Stimulated activated CD8-positive, alpha-beta memory T cell treated with anti-CD3 and anti-CD28 coated beads, Interleukin-4, amount 100 ng/mL, for 4 hours (primary cell): ENCODE data around the gene APCDD1L.
"Not testable (repeated sequence)": the region's sequence is repeated elsewhere in the genome, so short reads cannot be mapped to it uniquely, and the experiment has no call there.

Experiments used
- DNase-seq, 2 donors: peaks; one replicate each; pipeline ENCODE4 v3.0.0-alpha.2; 2020; ENCODE audit warnings: low read depth in 2 of 2, low spot score in 1 of 2

The APCDD1L gene

DNA sequence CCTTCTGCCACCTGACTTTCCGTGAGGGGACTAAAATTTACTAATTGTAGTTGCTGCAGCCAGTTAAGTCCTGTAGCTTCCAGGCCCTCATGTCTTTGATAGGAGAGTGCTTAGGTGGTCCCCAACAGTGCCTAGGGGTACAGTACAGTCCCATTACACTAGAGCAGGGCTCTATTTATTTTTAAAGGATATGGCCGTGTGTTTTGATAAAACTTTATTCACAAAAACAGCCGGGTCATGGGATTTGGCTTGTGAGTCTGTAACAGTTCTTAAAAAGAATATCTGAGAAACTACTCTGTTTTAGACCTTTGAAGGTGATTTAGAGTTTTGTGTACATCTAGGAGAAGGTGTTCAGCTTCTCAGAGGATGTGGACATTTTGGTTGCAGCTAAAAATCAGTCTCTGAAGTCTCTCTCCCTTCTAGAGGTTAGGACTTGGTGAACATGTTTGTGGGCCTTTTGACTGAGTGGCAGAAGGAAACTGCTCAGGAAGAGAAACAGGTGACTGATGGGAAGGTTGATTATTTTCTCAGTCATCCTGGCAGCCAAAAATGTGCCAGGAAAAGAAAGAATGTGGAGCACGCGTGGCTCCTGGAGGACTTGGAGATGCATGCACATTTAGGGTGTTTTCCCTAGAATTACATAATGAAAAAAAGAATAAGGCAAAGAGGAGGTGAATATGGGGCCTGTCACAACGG lies 68.8 kb downstream of the APCDD1L start:
- DNase-seq: no peak

DNA sequence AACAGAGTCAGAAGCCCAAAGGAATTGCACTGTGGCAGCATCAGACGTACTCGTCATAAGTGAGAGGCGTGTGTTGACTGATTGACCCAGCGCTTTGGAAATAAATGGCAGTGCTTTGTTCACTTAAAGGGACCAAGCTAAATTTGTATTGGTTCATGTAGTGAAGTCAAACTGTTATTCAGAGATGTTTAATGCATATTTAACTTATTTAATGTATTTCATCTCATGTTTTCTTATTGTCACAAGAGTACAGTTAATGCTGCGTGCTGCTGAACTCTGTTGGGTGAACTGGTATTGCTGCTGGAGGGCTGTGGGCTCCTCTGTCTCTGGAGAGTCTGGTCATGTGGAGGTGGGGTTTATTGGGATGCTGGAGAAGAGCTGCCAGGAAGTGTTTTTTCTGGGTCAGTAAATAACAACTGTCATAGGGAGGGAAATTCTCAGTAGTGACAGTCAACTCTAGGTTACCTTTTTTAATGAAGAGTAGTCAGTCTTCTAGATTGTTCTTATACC lies 70.4 kb downstream of the APCDD1L start:
- no peak for DNase-seq

DNA sequence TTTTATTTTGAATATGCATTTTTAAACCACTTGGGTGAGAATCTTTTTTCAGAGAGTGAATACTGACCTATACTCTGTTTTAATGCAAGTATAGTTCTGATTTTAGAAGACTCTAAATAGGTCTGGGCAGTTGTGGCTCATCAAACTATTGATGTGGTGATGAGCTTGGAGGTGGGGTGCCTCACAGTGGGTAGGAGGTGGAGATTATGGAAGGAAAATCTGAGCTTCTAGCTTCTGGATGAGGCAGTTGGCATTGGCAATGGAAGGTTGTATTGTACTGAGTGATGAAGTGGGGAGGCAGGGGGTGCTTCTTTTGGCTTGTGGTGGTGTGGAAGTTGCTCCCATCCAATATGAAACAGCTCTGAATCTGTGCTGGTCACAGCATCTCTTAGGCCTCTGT lies 73.5 kb downstream of the APCDD1L start:
- DNase-seq: no peak

DNA sequence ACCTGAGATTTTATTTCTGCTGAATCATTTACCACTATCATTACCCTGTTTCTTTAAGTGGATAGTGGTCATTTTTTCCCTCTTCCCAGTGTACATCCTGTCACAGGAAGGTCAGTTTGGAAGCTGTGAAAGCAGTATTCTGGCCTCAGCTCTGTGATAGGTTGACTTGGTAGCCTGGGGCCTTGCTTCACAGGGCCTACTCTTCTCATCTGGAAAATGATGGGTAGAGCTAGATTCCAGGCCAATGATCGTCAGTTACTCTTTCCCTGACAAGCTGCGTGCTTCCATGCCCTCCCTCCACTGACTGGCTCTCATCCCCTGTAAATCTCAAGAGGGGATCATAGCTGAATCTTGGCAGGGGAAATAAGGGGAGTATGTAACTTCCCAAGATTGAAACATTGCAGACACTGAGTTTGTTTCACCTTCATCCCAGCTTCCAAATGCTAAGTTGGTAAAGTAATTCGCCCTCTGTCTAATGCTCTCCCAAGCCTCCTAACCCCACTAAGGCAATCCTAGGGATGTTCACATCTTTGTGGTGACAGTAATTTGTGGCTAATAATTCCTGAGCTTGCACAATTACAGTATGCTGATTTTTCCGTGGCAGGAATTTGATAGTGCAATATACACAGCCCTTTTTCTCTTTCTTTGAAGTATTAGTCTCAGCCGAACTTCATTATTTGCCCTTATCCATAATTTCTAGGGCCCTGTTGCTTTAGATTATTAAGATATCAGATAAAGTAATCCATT lies 75.0 kb downstream of the APCDD1L start:
- DNase-seq: no peak

DNA sequence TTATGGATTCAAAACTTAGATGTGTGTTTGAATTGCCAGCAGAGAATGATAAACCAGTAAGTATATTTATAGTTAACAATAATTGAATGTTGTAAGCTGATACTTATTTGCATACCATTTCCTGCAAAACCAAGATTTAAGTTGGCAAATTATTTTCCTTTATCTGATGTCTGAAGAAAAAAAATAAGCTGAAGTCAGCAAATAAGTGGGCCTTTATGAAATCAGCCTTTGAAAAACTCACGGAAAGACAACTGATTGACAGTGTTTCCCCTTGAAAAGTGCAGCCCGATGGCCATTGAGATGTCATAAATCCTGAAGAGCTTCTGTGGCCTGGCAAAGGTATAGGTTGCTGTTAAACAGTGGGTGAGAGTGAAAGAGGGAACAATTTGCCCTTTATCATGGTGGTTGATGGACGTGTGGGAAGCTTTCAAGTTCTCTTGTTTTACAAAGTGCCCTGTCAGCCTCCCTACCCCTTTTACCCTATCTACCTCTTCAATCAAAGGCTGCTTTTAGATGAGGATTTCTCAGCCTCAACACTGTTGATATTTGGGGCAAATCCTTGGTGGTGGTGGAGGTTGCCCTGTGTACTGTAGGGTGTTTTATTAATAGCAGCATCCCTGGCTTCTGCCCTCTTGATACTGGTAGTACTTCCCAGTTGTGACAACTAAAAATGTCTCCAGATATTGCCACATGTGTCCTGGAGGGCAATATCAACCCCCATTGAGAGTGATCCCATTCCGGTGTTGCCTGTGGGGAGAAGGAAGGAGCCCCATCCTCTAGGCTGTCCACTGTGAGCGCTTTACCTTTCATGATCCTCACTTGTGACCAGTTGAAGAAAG lies 76.0 kb downstream of the APCDD1L start:
- no peak for DNase-seq

DNA sequence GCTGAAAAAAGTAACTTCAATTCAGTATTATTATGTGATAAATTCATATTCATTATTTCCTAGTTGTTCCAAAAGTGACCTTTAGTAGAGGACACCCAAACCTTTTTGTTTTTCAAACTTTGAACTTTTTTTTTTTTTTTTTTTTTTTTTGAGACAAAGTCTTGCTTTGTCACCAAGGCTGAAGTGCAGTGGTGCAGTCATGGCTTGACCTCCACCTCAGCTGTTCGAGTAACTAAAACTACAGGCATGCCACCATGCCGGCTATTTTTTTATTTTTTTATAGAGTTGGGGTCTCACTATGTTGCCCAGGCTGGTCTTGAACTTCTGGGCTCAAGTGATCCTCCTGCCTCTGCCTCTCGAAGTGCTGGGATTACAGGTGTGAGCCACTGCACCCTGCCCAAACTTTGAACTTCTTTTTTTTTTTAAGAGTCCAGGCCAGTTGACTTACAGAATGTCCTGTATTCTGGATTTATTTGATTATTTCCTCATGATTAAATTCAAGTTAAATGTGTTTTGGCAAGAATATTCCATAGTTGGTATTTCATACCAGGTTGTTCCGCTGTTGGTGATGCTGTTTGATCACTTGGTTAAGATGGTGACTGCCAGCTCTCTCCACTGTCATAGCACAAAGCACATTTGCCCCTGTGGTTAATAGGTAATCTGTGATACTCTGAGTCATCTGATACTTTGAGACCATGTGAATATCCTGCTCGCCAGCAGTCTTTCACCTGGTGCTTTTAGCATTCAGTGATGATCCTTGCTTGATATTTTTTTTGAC lies 78.1 kb downstream of the APCDD1L start:
- no peak for DNase-seq

DNA sequence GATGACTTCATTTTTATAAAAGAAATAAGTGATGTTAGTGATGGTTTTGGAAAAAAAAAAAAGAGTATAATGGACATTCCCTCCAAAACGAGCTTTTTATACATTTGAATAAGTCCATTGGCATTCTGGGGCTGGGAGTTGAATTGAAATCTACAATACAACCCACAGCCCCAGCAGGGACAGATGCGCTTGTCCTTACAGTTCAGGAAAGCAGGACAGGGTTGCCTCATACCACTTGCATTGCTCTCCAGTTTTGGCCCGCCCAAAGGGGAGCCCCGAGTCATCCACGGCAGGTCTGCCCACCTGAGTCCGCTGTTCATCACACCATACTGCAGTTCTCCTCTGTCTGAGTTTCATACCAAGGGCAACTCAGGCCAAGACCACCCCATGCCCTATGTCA lies 80.0 kb downstream of the APCDD1L start:
- no peak for DNase-seq

DNA sequence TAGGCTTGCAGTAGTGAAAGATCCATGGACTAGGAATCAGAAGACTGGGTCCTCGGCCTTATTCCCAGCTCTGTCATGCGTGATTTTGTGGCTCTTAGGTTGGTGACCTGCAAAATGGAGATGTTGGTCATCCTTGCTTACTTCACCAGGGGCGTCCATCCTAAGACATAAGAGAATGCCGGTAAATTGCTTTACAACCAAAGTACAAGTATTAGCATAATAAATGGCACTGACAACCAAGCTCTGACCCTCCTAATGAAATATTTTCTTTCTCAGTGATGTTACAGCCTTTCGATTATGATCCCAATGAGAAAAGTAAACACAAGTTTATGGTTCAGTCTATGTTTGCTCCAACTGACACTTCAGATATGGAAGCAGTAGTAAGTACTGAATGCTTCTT lies 80.9 kb downstream of the APCDD1L start:
- DNase-seq: no peak

DNA sequence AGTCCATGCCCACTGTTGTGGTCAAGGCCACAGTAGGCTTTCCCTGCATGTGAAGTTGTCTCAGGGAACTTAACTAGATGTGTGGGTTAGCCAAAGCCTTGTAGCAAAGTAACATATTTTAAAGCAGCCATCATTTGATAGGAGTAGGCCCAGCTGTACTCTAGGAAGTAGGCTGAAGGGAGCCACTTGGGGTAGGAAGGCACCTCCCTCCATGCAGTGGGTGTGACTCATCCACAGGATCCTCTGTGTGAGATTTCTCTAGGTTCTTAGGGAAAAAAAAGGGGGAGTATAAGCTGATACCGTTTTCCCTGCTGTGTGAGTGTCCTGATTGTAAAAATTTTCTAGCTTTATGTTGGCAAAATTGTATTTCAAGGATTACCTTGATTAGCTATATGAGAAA lies 81.4 kb downstream of the APCDD1L start:
- DNase-seq: no peak

DNA sequence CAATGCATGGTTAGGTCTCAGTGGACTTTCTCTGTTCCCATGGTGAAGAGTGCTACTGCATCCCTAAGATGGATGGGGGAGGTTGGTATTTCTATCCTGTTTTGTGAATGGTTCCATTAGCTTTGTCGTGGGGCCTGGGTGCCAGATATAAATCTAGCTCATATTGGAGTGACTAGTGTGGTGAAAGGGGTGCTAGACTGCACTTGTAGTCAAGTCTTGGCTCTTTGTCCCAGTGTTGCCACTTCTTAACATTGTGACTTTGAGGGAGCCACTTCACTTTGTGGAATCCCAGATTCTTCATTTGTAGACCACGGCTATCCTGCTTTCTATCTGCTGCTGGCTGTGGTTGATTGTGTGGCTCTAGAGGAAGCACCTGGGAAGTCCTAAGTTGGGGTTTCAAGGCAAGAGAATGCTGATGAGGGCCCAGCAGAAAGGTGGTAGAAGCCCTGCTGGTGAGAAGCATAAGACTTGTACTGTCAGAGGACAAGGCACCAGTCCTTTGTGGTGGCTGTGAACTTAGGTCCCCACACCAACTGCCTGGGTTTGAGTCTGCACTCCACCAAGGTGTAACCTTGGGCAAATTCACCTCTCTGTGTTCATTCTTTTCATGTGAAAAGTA lies 82.1 kb downstream of the APCDD1L start:
- no peak for DNase-seq

DNA sequence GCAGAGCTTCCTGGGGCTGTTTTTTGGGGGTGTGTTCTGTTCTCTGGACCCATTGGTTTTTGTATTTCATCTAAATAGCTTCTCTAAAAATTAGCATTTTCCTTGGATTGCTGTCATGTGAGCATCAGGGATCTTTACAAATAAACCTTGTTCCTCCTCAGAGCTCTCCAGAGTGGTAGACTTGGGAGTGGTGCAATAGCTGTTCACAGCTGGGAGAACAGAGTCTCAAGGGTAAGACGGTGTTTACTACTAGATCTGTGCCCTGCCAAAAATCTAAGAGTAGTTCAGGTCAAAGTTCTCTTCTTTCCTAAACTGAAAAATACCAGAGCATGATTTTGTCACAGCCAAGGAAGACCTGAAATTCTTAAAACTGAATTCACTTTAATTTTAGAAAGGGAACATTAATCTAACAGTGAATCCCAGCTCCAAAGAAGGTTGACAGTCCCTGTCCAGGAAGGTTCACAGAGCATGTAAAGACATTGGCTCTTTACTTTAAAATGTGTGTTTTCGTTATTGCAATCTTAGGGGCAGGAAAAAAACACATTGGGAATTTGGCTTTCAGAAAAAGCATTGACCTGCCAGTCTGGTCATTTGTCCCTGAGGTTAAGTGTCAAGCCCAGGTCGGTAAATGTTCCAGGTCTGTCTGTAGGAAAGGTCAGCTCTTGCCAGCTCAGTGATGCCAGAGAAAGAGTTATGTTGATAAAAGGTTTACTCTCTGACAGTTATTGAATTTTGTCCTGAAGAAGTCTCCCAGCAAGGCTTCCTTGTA lies 82.8 kb downstream of the APCDD1L start:
- no peak for DNase-seq

DNA sequence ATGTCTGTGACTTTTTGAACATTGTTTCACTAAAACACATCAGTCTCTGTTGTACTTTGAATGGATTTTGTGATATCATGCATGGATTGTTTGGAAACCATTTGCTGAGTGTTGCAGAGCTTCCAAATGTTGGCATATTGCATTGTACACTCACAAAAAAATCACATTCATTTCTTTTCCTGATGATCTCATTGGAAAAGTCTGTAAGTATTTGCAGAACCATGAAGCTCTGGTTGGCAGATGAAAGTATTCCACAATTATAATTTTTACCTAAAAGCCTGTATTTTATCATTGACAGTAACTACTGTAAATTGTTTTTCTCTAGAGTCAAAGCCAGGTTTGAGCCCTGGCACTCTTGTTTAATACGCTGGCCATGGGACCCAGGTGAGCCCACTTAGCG lies 84.1 kb downstream of the APCDD1L start:
- DNase-seq: no peak

DNA sequence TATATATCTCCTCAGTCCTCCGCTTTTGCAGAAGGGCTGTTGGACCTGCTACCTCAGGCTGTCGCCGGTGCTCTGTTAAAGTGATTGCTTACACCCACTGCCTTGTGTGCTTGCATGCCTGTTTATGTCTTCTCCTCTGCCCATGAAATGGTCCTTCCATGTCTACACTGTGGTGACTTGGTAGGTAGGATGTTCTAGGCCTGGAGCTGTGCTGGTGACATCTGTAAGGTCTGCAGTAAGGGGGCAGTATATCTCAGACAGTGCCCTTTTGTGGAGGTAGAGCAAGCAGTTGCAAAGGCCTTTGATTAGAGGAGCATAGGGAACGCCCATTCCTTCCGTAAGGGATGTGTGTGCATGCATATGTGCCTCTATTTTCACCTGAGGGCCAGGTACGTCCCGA lies 85.9 kb downstream of the APCDD1L start:
- DNase-seq: no peak

DNA sequence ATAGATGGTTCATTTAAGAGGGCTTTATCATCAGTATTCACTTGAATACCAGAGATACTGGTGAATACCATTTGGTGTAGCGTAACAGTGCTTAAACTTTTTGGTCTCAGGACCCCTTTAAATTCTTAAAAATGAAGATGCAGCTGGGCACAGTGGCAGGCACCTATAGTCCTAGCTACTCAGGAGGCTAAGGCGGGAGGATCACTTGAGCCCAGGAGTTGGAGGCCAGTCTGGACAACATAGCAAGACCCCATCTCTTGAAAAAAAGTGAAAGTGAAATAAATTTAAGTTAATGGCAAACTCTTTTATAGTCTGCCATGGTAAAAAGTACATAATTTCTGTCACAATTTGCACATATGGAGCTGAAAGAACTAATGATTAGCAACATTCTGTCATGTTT lies 86.8 kb downstream of the APCDD1L start:
- DNase-seq: no peak

DNA sequence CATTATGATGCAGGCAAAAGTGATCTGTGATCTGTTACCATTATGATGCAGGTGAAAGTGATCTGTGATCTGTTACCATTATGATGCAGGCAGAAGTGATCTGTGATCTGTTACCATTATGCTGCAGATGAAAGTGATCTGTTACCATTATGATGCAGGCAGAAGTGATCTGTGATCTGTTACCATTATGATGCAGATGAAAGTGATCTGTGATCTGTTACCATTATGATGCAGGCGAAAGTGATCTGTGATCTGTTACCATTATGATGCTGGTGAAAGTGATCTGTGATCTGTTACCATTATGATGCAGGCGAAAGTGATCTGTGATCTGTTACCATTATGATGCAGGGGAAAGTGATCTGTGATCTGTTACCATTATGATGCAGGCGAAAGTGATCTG lies 87.6 kb downstream of the APCDD1L start:
- not testable (repeated sequence) for DNase-seq

DNA sequence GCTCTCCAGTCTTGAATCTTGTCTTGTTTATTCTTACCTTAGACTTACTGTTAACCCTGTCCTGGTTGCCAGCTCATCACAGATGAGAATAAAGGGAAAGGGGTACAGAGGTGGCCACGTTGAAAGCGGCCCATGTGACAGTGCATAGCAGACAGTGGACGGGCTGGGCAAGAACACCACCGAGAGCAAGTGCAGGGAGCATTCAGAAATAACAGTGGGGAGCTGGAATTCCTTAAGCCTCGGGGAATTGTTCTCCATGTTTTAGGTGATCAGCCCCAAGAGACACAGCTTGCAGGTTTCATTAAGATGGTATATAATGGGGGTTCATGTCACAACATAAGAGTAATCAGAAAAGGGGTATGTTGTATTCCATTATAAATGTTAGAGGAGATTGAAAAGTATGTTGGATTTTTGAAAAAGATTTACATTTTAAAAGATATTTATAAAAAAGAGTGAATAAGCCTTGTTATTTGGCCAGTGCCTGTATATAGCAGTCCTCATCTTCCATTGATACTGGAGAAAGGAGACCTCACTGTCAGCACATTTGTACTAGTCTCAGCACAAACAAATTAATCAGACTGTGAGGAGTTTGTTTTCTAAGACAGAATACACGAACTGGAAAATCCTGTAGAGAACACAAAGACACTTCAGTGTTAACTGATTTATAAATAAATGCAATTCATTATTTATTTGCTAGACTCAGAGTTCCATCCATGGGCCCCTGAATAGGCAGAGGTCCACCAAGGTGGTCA lies 90.8 kb downstream of the APCDD1L start:
- no peak for DNase-seq

DNA sequence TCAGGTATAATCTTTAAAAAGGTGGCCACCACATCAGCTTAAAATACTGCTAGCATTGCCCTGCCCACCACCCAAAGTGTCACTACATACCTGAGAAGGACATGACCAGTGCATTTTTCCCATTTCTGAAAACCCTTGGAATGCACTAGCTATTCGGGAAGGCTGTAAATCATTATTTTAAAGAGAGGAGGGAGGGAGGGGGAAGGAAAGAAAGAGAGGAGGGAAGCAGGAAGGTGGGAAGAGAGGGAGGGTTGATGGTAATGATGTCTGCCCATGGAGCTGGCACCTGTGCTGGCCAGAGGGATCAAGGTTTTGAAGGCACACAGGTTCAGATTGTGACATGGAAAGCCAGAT lies 93.7 kb downstream of the APCDD1L start:
- no peak for DNase-seq

DNA sequence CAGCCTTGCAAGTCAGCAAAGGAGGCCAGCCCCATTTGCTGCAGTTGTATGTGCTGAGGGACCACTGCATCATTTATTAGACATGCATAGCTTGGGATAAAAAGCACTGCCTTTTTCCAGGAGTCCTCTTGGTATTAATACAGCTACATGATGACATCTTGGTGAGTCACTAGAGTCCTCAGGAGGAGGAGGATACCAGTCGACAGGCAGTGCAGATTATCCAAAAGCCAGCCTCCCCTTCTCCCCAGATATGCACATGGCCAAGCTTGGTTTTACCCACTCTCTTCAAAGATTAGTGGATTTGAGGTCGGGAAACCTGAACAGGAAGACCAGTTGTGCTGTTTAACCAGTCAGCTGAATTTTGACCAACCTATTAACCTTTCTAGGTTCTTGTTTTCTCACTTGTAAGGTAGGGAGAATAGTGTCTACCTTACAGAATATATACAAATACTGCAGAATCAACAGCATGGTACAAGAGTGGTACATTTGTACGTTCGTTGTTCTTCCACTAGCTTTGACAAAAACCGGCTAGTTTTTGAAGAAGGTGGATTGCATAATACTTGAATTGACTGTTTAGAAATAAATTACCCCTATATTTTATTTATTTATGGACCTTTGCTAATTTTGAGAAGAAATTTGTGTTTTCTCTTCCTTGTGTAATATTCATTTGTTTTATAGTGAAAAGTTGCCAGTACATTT lies 94.3 kb downstream of the APCDD1L start:
- no peak for DNase-seq
